Measurements from ENCODE around the gene CHST13. TPM values are rescaled to one million over a fixed set of nuclear protein-coding genes. Genes with fewer than 3 reads are reported as not detected.

CHST13 gene
- total RNA-seq, 1 donor from 2014 or later = not detected

DNA sequence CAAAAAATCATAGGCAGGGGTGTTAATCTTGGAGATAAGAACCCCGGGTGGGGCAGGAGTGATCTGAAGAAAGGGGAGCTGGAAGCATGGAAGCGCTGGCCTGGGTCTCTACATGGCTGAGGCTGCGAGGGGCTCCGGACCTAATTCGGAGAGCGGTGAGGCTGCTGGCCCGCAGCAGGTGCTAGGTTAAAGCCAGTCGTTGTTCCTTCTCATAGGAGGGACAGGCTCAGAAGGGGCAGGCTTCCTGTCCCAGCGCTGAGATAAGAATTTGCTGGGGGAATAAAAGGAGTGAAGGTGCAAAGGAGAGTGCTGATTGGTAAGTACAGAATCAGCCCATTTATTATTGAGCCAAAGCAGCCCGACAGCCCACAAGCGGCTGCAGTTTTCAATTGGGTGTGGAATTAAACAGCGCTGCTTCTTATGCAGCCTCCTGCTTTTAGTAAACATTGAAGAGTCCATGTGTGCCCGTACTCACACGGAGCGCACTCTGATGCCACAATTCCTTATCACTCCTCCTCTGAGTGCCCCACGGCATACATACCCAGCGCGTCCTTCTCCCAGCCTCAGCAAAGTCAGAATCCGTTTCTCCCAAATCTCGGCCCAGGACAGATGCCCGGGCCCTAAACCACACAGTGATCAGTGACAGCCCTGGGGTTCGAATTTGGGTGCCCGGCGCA, 17.1 kb downstream of the CHST13 start:
- DNase-seq = no peak

DNA sequence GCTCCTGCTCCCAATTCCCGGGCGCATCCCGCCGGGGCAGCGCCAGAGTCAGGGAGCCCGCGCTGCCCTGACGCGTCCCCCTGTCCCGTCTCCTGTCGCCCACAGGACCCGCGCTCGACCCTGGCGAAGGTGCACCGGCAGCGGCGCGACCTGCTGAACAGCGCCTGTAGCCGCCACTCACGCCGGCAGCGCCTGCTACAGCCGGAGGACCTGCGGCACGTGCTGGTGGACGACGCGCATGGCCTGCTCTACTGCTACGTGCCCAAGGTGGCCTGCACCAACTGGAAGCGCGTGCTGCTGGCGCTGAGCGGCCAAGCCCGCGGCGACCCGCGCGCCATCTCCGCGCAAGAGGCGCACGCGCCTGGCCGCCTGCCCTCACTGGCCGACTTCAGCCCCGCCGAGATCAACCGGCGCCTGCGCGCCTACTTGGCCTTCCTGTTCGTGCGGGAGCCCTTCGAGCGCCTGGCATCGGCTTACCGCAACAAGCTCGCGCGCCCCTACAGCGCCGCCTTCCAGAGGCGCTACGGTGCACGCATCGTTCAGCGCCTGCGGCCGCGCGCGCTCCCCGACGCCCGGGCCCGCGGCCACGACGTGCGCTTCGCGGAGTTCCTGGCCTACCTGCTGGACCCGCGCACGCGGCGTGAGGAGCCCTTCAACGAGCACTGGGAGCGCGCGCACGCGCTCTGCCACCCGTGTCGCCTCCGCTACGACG, 17.8 kb downstream of the CHST13 start:
- DNase-seq = no peak

GRCh38 chr3:126542340-126543241, 18.6 kb downstream of the CHST13 start:
- DNase-seq = no peak

GRCh38 chr3:126543457-126544061, 19.6 kb downstream of the CHST13 start:
- no peak for DNase-seq

DNA sequence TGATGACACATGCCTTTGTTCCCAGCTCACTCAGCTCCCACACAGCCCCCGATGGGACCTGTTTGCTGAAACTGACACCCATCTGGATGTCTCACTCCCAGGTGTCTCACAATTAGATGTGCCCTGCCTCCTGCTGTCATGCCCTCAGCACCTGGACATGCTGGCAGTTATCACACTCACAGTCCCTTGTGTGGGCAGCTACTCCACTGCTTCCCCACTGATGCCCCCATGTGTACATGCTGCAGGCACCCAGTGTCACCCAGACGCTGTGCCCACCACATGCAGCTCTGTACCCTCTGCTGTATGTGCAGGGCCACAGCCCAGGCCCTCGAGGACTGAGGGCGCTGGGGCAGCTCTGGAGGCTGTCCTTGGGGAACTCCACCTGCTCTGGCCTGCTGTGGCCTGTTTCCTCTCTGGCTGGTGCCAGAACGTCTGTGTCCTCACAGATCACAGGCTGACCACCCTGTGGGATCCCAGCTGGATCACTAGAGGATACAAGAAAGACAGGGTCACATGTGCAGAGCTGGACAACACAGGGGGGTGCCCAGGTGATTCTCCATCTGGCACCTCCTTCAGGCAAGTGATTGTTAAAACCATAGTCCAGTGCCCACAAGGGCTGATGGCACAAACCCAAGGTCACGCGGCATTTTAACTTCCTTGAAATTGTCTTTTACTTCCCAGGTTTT, 20.8 kb downstream of the CHST13 start:
- DNase-seq = no peak

- no peak for DNase-seq
Measured at GRCh38 chr3:126545544-126545943, 21.6 kb downstream of the CHST13 start.

- DNase-seq = no peak
Measured at GRCh38 chr3:126546013-126546412, 22.1 kb downstream of the CHST13 start.

GRCh38 chr3:126546549-126547239, 22.7 kb downstream of the CHST13 start:
- DNase-seq = no peak

DNA sequence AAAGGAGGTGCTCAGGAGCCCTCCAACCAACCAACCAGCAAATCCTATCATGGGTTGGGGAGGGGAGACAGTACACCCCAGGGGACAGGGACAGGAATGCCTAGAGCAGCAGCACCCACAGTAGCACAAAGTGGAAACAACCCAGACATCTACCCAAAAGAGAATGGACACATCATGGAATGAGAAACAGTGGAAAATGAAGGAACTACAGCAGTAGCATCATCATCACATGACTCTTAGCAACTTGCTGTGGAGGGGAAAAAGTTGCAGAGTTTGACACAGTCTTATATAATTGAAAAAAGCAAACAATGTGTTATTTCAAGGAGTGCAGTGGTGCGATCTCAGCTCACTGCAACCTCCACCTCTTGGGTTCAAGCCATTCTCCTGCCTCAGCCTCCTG, 23.8 kb downstream of the CHST13 start:
- no peak for DNase-seq

DNA sequence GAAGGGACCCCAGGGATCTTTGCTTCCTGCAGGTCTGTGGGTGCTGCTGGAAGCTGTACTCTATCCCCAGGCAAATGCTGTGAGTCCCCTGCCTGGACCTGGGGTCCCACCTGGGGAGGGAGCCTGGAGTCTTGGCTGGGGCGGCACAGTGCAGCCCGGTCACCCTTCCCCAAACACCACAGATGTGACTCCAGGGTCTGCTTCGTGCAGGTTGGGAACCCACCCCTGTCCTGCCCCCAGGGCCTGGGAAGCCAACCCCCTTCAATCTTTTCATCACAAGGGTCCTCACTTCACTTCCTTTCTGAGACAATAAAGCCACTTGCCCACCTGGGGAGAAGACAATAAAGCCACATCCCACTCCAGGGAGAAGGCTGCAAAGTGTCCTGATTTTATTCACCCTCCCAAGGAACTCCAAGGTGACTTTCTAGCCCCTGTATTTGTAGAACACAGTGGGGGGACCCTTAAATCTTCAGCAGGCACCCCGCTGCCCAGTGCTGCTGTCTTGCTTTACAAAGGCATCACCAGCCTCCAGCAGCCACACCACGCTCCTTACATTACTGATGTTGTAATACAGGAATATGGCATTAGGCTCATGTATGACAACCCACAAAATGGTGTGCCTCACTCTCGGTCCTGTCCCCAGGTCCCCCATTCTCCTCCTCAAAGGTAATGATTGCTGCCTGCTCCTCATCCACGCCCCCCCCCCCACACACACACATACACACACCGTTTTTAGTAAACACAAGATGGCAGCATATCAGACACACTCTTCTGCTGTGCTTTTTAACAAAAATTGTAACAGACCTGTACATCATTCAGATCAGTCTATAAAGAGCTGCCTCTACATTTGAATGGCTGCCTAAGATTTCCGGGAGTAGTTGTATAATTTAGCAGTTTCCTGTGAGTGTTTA, 24.9 kb downstream of the CHST13 start:
- no peak for DNase-seq

- DNase-seq = no peak
Measured at GRCh38 chr3:126549861-126550487, 26.0 kb downstream of the CHST13 start.

- peak; percentile 50 for DNase-seq
Measured at GRCh38 chr3:126550488-126551051, 26.6 kb downstream of the CHST13 start.

DNA sequence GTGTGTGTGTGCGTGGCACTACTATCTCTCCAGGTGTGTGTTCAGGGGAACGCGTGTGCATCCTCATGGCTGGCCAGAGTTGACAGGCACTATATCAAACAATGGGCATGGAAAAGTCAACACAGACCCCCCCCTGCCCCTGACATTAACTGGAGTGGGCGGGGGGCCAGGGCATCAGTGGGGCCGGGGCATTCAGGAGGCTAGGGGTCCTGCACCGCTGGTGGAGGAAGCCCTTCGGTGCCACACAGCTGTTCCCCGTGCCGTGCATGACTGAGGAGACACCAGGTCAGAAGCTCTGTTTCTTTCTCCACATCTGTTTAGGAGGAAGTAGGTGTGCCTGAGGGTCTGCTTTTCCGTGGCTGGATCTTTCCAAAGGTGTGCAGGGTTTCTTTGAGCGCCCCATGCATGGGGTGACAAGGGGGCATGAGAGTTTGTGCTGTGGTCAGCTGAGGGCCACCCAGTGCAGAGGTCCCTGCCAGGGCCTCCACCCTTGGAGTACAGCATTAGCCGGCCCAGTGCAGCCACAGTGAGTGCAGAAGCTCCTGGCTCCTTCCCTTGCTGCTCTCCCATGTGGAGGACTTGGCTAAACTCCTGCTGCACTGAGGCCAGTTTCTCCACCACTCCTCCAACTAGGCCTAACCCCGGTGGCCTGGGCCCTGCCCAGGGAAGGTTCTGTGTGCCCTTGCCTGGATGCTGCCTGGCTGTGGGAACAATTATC, 27.3 kb downstream of the CHST13 start:
- no peak for DNase-seq

DNA sequence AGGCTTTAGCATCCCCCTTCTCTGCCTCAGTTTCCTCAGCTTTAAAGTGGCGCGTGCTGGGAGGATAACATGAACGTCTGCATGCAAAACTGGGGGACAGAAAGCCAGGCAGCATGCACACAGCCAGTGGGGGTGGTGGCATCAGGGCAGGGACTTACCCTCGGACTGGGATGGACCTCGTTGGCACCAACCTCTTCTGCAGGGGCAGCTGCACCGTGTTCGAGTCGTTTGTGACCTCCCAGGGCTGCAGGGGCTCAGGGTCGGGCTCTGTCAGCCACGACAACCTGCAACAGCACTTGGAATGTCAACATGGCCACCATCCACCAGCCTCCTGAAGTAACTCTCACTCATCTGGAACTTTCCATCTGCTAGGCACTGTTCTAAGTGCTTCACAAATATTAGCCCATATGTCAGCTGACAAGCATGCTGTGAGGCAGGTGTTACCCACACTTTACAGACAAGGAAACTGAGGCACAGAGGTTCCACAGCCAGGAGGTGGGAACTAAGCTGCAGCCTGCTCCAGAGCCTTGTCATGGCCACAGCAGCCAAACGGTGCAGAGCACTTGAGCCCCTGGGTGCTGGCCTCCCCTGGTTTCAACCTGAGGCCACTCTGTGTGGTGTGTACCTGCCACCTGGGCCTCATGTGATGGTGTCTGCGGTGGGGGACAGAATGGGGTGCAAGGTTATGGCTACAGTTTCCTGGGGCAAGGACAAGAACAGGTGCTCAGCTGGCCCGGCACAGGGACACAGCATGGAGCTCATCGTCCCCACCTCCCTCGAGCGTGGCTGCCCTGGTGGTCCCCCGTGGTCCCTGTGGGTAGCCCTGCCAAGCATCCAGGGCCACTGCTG, 28.1 kb downstream of the CHST13 start:
- no peak for DNase-seq

- peak; percentile 74 for DNase-seq
Measured at GRCh38 chr3:126552688-126553283, 28.8 kb downstream of the CHST13 start.

DNA sequence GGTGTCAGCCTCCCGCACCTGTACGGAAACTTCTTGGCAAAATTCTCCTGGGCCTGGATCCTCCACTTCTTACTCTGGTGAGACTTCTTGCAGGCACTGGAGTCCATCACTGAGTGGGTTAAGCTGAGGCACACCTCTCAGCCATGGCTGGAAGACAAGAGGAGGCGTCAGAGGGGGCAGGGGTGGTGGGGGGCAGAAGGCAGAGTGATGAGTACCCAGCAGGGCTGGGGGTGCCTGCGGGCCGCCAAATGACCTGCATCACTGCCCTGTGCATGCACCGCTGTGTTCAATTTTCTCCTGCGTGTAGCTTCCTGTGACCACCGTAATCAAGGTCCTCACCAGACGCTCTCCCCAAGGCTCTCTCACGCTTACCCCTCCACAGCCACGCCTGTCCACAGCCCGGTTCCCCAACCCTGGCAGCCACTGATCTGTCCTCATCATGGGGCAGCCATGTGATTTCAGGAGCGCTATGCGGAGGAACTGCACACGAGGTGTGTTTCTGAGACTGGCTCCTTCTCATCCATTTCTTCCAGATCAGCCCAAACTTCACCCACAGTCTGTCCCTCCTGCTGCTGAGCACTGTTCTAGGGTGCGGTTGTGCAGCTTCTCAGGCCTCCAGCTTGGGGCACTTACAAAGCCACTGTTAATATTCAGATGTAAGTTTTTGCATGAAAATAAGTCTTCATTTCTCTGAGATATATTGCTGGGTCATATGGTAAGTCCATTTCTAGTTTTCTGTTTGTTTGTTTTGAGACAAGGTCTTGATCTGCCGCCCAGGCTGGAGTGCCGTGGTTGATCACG, 29.5 kb downstream of the CHST13 start:
- no peak for DNase-seq
